GF-D8 (cell line): Measurements from ENCODE around the gene RHCG.

Experiments used
- DNase-seq: peaks from one replicate; lab custom pipeline; 2025; lab: John Stamatoyannopoulos, UW

RHCG gene

DNA sequence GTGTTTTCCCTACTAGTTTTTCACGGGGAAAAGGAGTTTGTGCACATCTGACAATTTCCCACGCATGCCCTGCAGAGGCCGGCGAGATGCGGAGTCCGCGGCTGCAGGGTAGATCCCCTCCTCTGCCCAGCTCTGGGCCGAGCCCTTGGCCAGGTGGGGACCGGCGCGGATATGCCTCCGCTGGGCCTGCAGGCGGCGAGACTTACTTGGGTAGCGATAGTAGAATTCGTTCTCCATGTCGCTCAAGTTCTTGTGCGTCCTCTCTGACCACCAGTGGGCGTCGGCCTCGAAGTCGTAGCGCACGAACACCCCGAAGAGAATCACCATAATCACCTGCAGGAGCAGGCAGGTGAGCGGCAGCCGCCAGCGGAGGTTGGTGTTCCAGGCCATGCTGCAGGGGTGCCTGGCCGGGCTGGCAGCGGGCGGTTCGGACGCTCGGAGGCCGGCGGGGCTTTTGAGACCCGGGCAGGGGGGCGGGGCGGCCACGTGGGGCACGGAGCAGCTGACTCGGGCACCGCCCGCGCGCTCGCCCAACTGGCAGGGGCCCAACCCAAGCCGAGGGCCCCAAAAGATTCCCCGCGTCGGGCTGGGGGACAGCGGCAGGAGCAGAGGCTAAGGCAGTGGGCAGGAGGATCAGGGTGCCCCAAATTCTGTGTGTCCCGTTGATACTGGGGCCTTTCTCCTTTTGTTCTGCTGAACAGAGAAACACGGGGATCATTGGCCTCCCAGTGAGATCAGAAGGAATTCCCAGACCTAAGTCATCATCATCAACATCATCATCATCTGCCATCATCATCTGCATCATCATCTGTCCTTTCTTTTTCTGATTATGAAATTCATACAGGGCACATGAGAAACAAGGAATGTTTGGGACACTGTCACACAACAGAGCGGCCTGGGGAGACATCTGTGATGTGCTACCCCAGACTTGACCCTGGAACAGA is at the start of gene RHCG:
Gene RHCG, minus strand, starts transcription at position 429 of the 944 bp plus-strand sequence. Its CDS starts 39 bp downstream, at position 390.
- no peak for DNase-seq

DNA sequence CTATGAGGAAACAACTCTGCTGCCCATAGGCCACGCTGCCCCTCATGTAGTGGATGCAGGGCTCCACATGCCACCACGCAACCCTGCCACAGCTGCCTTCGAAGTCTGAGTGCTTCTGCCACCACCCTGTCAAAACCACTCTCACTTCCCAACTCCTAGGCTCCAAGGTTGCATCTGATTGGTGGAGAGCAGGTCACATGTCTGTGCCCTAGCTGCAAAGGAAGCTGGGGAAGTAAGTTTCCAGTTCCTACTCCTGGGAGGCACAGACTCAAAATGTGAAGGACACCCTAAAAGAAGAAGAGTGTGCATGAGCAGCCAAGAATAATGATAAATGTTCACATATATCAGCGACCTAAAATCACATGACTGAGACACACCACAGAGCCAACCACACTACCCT is 47.0 kb upstream of the RHCG start:
- no peak for DNase-seq

DNA sequence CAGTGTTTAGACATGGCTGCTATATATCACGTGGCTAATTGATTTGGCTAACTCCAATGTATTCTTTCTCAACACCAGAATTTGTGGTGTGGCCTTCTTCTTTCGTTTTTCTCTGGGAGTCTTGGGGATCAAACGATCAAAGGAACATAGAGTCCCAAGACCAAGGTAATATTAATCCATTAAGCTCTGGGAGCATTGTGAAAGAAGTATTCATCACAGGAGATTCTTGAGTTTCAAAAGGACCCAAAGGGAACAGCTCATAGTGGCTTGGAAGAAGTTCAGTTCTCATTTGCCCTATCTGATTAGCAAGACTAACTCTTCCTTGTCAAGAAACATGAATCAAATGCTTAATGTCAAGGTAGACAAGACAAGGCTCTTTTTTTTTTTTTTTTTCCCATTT is 46.0 kb upstream of the RHCG start:
- DNase-seq, result no peak

DNA sequence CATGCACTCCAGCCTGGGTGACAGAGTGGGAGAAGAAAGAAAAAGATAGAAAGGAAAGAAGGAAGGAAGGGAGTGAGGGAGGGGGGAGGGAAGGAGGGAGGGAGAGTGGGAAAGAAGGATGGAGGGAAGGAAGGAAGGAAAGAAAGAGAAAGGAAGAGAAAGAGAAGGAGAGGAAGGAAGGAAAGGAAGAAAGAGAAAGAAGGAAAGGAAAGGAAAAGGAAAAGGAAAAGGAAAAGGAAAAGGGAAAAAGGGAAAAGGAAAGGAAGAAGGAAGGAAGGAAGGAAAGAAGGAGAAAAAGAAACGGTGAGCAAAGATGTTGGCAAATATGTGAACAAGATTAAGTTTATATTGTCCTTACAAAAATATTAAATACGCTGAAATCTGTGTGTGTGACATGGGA is 42.6 kb upstream of the RHCG start:
- no peak for DNase-seq

DNA sequence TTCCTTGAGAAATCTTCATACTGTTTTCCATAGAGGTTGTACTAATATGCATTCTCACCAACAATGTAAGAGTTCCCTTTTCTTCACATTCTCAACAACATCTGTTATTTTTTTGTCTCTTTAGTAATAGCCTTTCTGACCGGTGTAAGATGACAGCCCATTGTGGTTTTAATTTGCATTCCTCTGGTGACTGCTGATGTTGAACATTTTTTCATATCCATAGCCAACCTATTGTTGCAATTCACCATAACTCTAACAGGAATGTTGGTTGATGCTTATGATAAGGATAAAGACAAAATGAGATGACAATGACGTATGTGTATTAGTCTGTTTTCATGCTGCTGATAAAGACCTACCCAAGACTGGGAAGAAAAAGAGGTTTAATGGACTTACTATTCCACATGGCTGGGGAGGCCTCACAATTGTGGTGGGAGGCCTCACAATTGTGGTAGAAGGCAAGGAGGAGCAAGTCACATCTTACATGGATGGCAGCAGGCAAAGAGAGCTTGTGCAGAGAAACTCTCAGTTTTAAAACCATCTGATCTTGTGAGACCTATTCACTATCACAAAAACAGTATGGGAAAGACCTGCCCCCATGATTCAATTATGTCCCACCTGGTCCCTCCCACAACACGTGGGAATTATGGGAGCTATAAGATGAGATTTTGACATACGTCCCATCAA is 37.6 kb upstream of the RHCG start:
- no peak for DNase-seq

DNA sequence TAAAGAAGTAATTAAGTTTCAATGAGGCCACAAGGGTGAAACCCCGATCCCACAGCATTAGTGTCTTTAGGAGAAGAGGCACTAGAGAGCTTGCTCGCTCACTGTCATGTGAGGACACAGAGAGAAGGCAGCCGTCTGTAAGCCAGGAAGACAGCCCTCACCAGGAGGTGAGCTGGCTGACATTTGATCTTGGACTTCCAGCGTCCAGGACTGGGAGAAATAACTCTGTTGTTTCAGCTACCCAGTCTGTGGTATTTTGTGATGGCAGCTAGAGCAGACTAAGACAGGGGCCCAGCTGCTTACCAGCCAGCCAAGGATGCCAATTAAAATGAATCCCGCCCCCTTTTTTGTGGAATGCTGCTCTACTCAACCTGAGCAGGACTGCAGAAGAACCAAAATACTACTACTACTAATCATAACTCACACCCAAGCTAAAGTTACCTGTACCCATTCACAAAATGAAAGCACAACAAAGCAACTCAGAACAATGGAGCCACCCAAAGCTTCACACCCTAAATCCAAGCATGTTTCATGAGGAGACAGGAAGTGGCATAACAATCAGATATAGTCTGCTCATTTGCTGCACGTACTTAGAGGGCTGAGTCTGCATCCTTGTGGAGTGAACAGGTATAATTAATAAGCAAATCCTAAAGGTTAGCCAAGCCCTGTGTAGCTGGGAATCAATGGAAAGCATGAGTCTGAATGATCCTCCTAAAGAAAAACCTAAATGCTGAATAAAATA is 35.6 kb upstream of the RHCG start:
- DNase-seq, result no peak

DNA sequence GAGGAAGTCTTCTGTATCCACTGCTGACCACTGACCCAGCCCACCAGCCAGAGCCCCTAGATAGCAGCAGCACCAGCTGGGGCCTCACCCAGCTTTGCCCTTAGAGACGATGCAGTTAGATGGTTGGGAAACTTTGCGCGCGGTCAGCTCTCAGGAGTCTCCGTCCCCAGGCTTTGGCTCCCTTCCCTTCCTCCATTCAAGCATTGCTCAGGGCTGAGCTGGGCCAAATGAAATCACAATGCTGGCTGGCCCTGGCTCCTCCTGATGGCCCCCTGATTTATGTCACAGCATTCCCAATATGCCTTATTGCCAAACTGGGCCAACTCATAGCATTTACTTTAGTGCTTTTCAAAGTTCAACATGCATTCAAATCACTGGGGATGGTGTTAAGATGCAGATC is 34.6 kb upstream of the RHCG start:
- DNase-seq, result no peak

DNA sequence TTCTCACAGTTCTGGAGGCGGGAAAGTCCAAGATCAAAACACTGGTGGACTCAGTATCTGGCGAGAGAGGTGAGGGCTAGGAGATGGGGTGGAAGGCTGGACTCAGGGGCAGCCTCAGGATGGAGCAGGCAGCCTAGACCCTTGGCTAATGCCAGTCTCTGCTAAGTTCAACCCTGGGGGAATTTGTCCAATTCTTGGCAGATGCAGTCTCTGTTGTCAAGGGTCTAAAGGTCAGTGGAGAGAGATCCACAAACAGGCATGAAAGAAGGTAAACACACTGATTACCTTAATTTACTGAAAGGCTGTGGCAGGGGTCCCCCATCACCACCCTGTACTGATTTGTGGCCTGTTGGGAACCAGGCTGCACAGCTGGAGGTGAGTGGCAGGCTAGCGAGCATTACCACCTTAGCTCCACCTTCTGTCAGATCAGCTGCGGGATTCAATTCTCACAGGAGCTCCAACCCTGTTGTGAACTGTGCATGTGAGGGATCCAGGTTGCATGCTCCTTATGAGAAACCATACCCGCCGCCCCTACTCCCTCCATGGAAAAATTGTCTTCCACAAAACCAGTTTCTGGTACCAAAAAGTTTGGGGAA is 32.5 kb upstream of the RHCG start:
- DNase-seq, result no peak

DNA sequence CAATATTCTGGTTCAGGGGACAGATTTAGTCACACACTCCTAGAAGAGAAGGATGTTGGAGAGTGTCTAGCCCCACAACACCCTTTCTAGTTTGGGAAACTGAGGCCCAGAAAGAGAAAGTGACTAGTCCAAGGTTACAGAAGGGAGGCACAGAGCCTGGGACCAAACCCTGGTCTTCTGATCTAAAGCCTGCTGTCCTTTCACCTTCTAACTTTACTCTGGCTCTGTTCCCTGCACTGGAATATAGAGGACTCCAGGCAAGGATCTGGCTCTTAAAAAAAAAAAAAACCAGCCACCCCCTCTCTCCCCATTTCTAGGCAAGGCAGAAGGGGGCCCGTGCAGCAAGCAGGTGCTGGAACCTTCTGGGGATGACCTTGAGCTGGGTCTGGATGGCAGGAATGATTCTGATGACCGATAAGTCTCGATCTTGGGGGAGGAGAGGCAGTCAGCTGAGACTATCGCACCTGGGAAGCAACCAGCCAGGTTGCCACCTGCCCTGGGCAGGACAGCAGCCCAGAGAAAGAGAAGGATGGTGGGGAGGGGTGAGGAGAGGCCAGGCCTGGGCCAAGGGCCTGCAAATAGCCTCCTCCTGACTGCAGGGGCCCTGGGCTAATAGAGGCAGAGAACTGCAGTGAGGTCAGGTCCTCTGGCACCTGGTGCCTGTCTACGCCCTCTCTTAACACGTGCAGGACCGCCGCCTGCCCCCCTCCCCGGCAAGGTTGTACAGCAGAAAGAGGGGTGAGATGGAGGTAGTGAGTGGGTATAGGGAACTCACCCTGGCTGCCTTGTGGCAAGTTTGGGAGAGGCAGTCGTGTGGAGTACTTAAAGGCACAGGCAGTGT is 30.4 kb upstream of the RHCG start:
- no peak for DNase-seq

DNA sequence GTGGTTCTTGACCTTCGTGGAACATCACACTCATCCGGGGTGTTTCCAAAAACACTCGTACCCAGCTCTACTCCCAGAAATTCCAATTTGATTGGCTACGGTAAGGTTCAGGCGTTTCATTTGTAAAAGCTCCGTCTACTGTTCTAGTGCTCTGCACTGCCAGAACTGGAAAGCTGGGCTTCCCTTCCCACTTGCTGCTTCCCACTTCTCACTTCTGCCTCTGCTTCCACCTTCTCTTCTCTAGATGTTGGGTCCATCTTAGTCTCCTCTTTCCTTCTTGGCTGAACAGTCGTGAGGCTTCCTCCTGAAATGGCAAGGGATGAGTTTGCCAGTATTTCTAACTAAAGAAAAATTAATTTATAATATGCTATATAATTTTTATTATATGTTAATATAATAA is 29.8 kb upstream of the RHCG start:
- no peak for DNase-seq

DNA sequence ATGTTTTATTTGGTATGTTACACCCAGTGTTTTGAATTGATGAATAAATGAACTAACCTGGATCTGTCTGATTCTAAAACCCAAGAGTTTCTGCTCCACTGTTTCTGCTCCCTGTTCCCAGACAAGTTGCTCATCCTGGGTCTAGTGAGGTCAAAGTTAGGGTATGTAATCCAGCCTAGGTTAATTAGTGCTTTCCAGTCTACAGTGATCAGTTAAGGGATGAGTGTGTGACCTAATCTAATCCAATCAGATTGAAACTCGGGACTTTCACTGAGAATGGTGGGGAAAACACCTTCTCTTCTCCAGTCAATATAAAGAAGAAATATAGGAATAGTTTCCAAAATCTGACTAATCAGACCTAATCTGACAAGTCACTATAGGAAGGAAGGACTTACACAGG is 27.8 kb upstream of the RHCG start:
- no peak for DNase-seq

DNA sequence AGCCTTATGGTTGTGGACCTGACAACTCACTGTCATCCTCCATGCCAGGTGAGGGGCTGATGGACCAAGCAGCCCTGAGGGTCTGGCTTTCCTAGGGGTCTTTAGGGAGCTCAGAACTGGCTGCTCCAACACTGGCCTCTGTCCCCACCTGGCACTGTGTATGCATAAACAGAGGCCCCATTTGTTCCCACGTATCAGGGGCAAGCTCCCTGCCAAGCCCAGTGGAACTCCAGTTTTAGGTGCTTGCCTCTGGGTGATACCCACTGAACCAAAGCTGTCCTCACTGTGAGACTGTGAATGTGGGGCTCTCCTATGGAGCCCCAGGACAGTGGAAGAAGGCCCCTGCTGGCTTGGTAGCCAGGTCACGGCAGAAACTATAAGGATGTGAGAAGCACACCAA is 26.7 kb upstream of the RHCG start:
- DNase-seq, result no peak

DNA sequence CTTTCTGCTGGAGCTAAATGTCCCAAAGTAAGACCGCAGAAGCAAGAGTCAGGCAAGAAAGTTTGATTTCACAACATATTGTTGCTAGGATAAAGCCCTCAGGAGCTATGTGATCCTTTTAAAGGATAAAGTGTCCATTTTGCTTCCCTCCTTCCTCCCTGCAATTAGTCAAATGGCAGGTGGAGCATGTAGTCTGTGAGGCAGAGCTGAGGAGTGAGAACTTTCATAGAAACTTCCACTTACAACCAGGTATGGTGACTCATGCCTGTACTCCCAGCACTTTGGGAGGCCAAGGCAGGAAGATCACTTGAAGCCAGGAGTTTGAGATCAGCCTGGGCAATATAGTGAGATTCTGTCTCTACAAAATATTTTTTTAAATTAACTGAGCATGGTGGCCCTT is 25.2 kb upstream of the RHCG start:
- DNase-seq, result no peak

DNA sequence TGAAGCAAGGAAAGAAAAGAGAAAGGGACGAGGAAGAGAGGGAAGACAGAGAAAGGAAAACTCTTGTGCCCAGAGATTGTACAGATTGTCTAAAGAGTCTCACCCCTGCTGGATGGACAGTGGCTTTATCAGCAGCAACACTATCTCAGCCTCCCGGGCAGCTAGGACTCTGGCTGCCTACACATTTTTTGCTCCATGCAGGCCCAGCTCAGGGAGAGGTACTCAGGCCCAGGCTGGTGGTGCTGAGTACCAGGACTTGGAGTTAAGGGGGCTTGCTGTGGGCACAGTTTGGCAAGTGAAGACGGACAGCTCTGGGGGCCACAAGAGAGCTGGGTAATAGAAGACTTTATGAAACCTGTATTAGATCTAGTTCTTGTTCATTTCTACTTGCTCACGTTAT is 19.1 kb upstream of the RHCG start:
- DNase-seq, result no peak

DNA sequence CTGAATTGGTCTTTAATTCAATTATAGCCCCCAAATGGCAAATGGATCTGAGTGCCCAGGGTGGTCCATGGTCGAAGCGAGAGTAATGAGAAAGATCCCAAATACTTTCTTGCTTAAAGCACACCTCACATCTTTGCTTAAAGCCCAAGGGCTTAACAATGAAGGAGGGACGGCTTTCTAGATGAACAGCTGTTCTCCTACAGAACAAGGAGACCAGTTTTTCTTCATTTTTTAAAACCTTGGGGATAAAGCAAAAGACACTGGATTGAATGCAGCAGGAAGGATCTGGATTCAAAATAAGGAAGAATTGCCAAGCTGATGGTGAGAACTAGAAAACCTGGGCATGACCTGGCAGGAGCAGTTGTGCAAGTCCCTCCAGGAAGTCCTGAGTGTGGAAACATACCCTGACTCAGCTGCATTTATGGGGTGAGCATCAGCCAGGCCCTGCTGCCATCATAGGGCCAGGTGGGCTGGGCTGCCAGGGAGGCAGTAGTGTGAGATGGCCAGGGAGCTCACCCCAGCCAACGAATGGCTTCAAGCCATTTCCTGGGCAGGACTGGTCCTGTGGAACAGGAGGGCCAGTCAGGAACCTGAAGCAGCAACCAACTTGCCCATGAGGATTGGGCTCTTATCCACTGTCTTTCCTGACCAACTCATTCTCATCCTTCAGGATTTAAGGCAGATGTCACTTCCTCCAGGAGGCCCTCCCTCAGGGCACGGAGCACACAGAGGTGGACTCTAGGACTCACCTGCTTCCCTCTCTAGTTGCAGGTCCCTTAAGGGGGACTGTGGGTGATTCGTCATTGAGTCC is 18.4 kb upstream of the RHCG start:
- peak; percentile 6 for DNase-seq

DNA sequence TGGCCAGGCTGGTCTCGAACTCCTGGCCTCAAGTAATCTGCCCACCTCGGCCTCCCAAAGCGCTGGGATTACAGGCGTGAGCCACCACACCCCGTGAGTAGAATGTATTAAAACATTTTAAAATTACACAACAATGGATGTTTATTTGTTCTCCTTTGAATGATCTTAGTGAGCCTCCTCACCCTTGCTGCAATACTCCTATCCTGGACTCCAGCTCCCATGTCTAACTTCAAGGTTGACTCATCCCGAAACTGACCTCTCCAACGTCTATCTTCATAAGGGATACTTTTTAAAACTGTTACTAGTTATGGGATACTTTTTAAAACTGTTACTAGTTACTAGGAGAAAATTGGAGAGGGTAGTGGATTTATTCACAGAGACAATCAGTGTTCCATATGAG is 17.8 kb upstream of the RHCG start:
- no peak for DNase-seq

DNA sequence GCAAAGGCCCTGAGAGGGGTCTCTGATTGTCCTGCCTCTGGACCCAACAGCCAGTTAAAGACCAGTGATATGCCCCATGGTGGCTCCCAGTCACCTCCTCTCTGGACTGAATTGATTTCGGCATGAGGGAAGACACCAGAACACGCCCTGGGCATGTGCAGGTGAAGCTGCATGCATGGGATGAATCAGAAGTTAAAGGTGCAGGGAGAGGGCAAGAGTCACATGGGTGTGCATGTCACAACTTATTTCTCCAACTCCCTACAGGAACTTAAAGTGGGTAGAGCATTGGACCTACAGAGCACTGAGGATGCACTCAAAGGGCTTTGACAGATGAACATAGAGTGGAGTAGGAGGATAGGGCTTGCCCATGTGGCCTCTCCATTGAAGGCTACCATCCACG is 16.9 kb upstream of the RHCG start:
- no peak for DNase-seq

DNA sequence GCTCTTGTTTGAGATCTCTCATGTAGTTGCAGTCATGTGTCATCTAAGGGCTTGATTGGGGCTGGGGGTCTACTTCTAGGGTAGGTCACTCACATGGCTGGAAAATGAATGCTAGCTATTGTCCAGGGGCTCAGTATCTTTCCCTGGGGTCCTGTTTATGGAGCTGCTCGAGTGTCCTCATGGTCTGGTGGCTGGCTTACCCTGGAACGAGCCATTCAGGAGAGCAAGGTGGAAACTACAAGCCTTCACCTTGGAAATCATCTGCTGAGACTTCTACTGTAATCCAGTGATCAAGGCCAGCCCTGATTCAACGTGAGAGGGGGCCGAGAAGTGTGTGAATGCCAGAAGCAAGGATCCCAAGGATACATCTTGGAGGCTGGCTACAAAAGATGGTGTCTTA is 16.2 kb upstream of the RHCG start:
- DNase-seq, result no peak

DNA sequence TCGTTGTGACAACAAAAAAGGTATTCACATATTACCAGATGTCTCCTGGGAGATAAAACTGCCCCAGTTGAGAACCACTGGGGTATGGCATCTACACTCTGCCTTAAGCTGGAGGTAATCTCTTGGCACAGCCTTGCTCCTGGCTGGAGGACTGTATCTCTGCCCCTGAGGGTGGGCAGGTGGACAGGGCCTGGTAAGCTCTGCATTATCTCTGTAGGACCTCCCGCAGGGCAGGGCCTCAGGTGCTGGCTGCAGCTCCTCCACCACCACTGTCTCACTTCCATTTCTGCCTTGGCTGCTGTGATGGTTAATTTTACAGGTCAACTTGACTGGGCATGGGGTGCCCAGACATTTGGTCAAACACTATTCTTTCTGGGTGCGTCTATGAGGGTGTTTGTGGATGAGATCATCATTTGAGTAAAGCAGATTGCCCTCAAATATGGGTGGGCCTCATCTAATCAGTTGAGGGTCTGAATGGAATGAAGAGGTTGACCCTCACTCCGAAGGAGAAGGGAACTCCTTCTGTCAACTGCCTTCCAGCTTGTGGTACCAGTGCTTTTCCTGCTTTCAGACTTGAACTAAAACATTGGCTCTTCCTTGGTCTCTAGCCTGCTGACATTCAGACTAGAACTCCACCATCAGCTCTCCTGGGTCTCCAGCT is 9.8 kb upstream of the RHCG start:
- DNase-seq, result no peak

DNA sequence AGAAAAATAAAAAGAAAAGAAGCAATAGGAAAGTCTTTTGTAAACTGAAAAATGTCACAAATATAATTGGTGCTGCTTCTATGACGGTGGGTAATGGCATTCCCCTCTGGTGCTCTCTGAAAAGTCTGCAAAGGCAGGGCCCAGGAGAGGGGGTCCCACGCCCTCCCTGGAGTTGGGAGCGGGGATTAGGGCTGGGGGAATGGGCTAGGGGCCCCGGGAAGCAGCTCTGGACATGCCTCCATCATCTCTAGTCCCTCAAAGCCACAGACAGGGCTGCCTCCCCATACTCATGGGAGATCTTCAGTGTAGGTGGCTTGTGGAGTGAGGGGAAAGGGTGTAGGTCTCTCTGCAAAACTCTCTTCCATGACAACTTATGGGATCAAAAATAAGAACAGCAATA is 7.8 kb upstream of the RHCG start:
- DNase-seq, result no peak
